Vagina (tissue), 2 donors: ENCODE data around the gene VIPR2. TPM values are rescaled to one million over a fixed set of nuclear protein-coding genes. Genes with fewer than 3 reads are reported as not detected.

Experiments
- DNase-seq, 2 donors: peaks; one replicate each; pipeline ENCODE4 v3.0.0-alpha.2; 2017; ENCODE audit errors: extremely low spot score in 2 of 2
- H3K27ac ChIP-seq: fragments of 200-600 bp; sonication (generic); one replicate; pipeline ENCODE4 v1.5.1; 2019
- H3K27me3 ChIP-seq: fragments of 200-600 bp; sonication (generic); one replicate; pipeline ENCODE4 v1.5.1; 2019
- H3K36me3 ChIP-seq, 2 donors: fragments of 200-600 bp; sonication (generic); one replicate each; pipeline ENCODE4 v1.5.1; 2017 to 2019
- H3K4me1 ChIP-seq: fragments of 200-600 bp; sonication (generic); one replicate; pipeline ENCODE4 v1.5.1; 2019
- H3K4me3 ChIP-seq, 2 donors: fragments of 200-600 bp; sonication (generic); 1 replicate in 1 of 2; 2 replicates in 1 of 2; pipeline ENCODE4 v1.5.1; 2016 to 2019
- H3K9me3 ChIP-seq: fragments of 200-600 bp; sonication (generic); one replicate; pipeline ENCODE4 v1.5.1; 2019
- CTCF ChIP-seq, 3 experiments: fragments of 450-650 bp in 2 of 3; fragments of 200-600 bp in 1 of 3; sonication (generic) in 1 of 3; IDR thresholded peaks; one replicate each; pipeline ENCODE4 v1.5.1; 2017 to 2019; ENCODE audit warnings: antibody characterized with exemption in 3 of 3, mild to moderate bottlenecking in 2 of 3, moderate library complexity in 2 of 3
- POLR2A ChIP-seq, 2 donors: fragments of 450-650 bp; IDR thresholded peaks; one replicate each; pipeline ENCODE4 v1.6.1; 2017; ENCODE audit warnings: antibody characterized with exemption in 2 of 2, mild to moderate bottlenecking in 2 of 2, moderate library complexity in 2 of 2
- POLR2AphosphoS5 ChIP-seq, 2 donors: sonication (generic); formaldehyde crosslinking; IDR thresholded peaks; one replicate each; pipeline ENCODE4 v1.9.0; 2017; ENCODE audit warnings: antibody characterized with exemption in 2 of 2, mild to moderate bottlenecking in 2 of 2, low read depth in 1 of 2; ENCODE audit not compliant: insufficient read depth in 1 of 2
- intact Hi-C: fragments of 100-400 bp; cut with DNase I; formaldehyde crosslinking; loops from one replicate; pipeline ENCODE4 v1.15.1; 2023
- total RNA-seq: library from RNA; depleted of rRNA; stranded (reverse); fragments of >200 nt; gene quantifications from one replicate; pipeline ENCODE4 v1.2.3, GENCODE V29; 2016

Gene VIPR2
- total RNA-seq, 1 donor from 2014 or later = 11.3 TPM

DNA sequence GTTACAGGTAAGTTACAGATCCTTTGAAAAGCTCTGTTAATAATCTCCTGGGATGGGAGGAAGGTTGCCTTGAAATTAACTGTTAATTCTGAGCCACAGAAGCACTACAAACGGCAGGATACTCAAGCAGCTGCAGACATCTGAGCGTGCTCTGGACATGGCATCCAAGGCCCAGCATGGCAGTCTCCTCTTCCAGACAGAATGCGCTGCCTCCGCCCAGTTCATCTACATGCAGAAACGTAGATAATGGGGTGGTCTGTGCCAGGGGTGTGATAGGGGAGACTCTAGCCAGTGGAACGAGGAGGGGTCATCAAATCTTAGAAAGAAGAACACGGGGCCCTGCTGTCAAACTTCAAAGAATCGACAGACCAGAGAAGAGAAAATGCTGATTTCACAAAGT is 13.8 kb downstream of the VIPR2 start:
- Histone ChIP-seq H3K4me1 (no peaks in the 10 kb centered on the region), H3K27ac (no peak overlapping the region), H3K9me3 (no peaks in the 10 kb centered on the region), H3K27me3 (no peaks in the 10 kb centered on the region), H3K36me3 (no peaks in the 10 kb centered on the region), H3K4me3 (no peak overlapping the region)
- no peak for DNase-seq
- TF ChIP-seq POLR2A (IDR thresholded peaks at IDR 0.05) (no peak), CTCF (IDR thresholded peaks at IDR 0.05) (no peak), POLR2AphosphoS5 (IDR thresholded peaks at IDR 0.05; ENCODE audit: insufficient read depth in 1 of 2, low read depth in 1 of 2) (no peak)
- intact Hi-C loops = no loop called here

DNA sequence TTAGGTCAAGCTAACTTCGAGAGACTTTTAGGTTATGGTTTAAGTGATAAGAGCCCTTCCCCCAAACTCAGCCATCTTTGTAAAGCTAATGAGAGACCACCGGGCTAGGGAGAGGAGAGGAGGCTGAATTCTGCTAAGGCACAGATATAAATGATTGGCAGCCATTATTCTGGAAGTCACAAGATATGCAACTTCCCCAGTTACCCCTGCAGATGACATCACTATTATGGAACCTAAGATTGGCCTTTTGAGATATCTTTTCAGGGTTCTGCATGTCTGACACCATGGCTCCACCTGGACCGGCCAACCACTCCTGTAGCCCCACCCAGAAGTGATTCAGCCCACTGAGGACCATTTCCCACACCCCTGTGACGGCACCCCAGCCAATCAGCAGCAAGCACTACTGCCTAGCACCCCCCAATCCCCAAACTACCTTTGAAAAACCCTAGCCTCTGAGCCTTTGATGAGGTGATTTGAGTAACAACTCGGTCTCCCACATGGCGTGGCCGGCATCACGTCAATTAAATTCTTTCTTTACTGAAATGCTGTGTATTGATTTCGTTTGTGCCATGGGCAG is 14.4 kb downstream of the VIPR2 start:
- no peak overlapping the region for H3K27ac ChIP-seq
- H3K4me1 ChIP-seq = no peaks in the 10 kb centered on the region
- no peak overlapping the region for H3K4me3 ChIP-seq
- TF ChIP-seq CTCF (IDR thresholded peaks at IDR 0.05) (no peak), POLR2AphosphoS5 (IDR thresholded peaks at IDR 0.05; ENCODE audit: insufficient read depth in 1 of 2, low read depth in 1 of 2) (no peak), POLR2A (IDR thresholded peaks at IDR 0.05) (no peak)
- intact Hi-C loops = no loop called here
- H3K36me3 ChIP-seq = no peaks in the 10 kb centered on the region
- no peaks in the 10 kb centered on the region for H3K27me3 ChIP-seq
- no peak for DNase-seq
- no peaks in the 10 kb centered on the region for H3K9me3 ChIP-seq

GRCh38 chr7:159128767-159129166 is 15.9 kb downstream of the VIPR2 start:
- intact Hi-C loops = no loop called here
- no peak for TF ChIP-seq POLR2AphosphoS5 (IDR thresholded peaks at IDR 0.05; ENCODE audit: insufficient read depth in 1 of 2, low read depth in 1 of 2)
- no peak for TF ChIP-seq CTCF (IDR thresholded peaks at IDR 0.05)
- TF ChIP-seq POLR2A (IDR thresholded peaks at IDR 0.05) = no peak
- Histone ChIP-seq H3K4me3 (no peak overlapping the region), H3K36me3 (no peaks in the 10 kb centered on the region), H3K9me3 (no peaks in the 10 kb centered on the region), H3K27me3 (no peaks in the 10 kb centered on the region), H3K27ac (no peak overlapping the region), H3K4me1 (no peaks in the 10 kb centered on the region)
- DNase-seq = no peak

- no peak overlapping the region for H3K27ac ChIP-seq
- intact Hi-C loops = no loop called here
- H3K9me3 ChIP-seq = no peaks in the 10 kb centered on the region
- H3K27me3 ChIP-seq = no peaks in the 10 kb centered on the region
- TF ChIP-seq POLR2A (IDR thresholded peaks at IDR 0.05) (no peak), POLR2AphosphoS5 (IDR thresholded peaks at IDR 0.05; ENCODE audit: insufficient read depth in 1 of 2, low read depth in 1 of 2) (no peak), CTCF (IDR thresholded peaks at IDR 0.05) (no peak)
- no peak for DNase-seq
- no peak overlapping the region for H3K4me3 ChIP-seq
- H3K4me1 ChIP-seq = no peaks in the 10 kb centered on the region
- H3K36me3 ChIP-seq = no peaks in the 10 kb centered on the region
Measured at GRCh38 chr7:159127691-159128642, 16.7 kb downstream of the VIPR2 start.
